BE2C (cell line): ENCODE measurements around the gene NEMP2.

Source experiments
- DNase-seq: peaks from one replicate; pipeline ENCODE4 v3.0.0-alpha.2; 2020
- H3K27me3 ChIP-seq: fragments of 250-450 bp; sonication (Bioruptor Pico); 2 replicates; pipeline ENCODE4 v1.5.1; 2020; ENCODE audit warnings: mild to moderate bottlenecking
- H3K36me3 ChIP-seq: fragments of 250-450 bp; sonication (Bioruptor Pico); 2 replicates; pipeline ENCODE4 v1.5.1; 2020; ENCODE audit warnings: mild to moderate bottlenecking
- H3K4me1 ChIP-seq: fragments of 250-450 bp; sonication (Bioruptor Pico); 2 replicates; pipeline ENCODE4 v1.5.1; 2020
- H3K4me3 ChIP-seq: 2 replicates; pipeline ENCODE4 v1.5.1; 2011; ENCODE audit warnings: low read depth, low read length
- H3K9me3 ChIP-seq: fragments of 250-450 bp; sonication (Bioruptor Pico); 2 replicates; pipeline ENCODE4 v1.5.1; 2020
- TF ChIP-seq, protein P1 (sequence below): IDR thresholded peaks from 2 replicates; pipeline ENCODE4 v1.5.1; 2012; ENCODE audit warnings: mild to moderate bottlenecking, low read depth, low read length

The NEMP2 gene

DNA sequence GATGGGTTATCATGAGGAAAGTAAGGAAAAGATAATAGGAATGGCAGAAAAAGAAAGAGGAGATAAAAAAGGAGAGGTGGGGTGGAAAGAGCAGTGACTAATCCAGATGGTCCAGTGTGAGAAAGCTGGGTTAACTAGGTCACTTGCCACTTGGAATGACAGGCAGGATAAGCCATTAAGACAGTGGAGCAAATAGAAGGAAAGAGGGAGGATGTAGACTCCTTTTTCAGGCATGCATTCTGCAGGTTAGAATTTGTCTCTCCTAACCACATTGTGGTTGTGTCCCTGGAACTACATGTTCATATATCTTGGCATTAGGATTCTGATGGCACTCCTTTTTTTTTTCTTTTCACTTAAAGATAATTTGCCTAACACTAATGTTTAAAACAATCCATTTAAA is 13.4 kb upstream of the NEMP2 start:
- no peak for DNase-seq

DNA sequence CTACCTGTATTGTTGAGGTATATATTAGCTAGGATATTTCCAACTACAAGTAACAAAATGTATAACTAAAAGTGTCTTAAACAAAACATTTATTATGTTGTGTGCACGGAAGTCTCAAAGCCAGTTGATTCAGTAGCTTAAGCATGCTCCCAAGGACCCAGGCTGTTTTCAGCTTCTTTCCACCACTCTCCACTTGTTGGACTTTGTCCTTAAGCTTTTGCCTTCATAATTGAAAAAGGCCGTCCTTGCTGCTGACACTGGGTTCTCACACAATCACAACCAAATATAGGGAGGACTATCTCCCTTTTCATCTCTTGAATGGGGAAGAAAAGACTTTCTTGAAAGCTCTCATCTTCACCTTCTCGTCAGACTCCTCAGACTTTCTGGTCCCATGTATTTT is 12.2 kb upstream of the NEMP2 start:
- no peaks in the 10 kb centered on the region for H3K36me3 ChIP-seq
- TF ChIP-seq, protein P1, sequence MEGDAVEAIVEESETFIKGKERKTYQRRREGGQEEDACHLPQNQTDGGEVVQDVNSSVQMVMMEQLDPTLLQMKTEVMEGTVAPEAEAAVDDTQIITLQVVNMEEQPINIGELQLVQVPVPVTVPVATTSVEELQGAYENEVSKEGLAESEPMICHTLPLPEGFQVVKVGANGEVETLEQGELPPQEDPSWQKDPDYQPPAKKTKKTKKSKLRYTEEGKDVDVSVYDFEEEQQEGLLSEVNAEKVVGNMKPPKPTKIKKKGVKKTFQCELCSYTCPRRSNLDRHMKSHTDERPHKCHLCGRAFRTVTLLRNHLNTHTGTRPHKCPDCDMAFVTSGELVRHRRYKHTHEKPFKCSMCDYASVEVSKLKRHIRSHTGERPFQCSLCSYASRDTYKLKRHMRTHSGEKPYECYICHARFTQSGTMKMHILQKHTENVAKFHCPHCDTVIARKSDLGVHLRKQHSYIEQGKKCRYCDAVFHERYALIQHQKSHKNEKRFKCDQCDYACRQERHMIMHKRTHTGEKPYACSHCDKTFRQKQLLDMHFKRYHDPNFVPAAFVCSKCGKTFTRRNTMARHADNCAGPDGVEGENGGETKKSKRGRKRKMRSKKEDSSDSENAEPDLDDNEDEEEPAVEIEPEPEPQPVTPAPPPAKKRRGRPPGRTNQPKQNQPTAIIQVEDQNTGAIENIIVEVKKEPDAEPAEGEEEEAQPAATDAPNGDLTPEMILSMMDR = no peak
- no peak for DNase-seq
- H3K4me3 ChIP-seq = no peak overlapping the region
- no peaks in the 10 kb centered on the region for H3K4me1 ChIP-seq
- no peaks in the 10 kb centered on the region for H3K27me3 ChIP-seq
- no peaks in the 10 kb centered on the region for H3K9me3 ChIP-seq

More for the DNA sequence above, 13.4 kb upstream of the NEMP2 start:
- TF ChIP-seq, protein P1 = no peak
- no peak overlapping the region for H3K4me3 ChIP-seq
- no peaks in the 10 kb centered on the region for H3K4me1 ChIP-seq
- H3K27me3 ChIP-seq = no peaks in the 10 kb centered on the region
- H3K36me3 ChIP-seq = no peaks in the 10 kb centered on the region
- no peaks in the 10 kb centered on the region for H3K9me3 ChIP-seq

DNA sequence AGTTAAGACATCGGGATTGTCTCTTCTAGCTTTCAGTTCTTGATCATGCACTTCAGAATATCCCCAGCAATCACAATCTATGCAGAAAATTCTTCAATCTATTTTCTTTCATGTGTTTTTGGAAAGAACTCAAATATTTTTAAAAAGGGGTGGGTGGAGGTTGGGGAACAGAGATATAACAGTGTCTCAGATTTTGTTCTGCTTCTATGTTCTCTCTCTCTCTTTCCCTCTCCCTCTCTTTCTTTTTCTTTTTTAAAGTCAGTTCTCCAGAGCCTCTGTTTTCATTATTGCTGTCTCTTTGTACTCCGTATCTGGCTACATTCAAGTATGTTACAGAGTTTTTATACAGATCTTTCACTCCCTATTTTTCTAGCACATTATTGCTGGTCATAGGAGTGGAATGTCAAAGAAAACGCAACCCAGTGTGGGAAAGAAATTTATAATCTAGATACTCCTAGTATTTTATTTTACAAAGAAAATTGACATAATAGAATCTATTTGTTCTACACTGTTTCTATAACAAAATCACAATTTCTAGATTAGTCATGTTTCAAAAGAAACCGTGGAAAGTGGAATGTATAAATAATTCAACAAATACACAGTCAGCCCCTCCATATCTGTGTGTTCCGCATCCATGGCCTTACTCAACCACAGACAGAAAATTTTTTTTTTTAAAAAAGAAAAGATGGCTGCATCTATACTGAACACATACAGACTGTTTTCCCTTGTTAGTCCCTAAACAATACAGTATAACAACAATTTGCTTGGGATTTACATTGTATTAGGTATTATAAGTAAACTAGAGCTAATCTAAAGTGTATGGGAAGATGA is 11.2 kb upstream of the NEMP2 start:
- no peaks in the 10 kb centered on the region for H3K36me3 ChIP-seq
- H3K9me3 ChIP-seq = no peaks in the 10 kb centered on the region
- no peaks in the 10 kb centered on the region for H3K4me1 ChIP-seq
- TF ChIP-seq, protein P1 = no peak
- no peaks in the 10 kb centered on the region for H3K27me3 ChIP-seq
- no peak overlapping the region for H3K4me3 ChIP-seq
- no peak for DNase-seq

DNA sequence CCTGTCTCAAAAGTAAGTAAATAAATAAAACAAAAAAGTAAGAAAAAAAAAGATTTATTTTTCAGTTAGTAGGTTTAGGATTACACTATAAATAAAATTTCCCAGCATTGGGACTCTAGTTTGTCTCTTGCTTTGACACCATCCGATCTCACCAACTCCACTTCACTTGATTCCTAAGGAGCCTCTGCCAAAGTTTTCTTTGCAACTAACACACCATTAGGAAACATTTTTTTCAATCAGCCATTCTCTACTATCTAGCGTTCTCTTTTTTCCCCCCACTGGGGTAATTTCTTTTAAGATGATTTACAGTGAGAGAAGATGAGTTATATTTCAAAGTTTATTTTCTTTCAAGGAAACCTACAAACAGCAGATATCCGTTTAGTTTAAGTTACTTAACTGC is 10.6 kb upstream of the NEMP2 start:
- no peaks in the 10 kb centered on the region for H3K36me3 ChIP-seq
- H3K9me3 ChIP-seq = no peaks in the 10 kb centered on the region
- no peak for DNase-seq
- no peak overlapping the region for H3K4me3 ChIP-seq
- TF ChIP-seq, protein P1 = no peak
- no peaks in the 10 kb centered on the region for H3K27me3 ChIP-seq
- no peaks in the 10 kb centered on the region for H3K4me1 ChIP-seq

DNA sequence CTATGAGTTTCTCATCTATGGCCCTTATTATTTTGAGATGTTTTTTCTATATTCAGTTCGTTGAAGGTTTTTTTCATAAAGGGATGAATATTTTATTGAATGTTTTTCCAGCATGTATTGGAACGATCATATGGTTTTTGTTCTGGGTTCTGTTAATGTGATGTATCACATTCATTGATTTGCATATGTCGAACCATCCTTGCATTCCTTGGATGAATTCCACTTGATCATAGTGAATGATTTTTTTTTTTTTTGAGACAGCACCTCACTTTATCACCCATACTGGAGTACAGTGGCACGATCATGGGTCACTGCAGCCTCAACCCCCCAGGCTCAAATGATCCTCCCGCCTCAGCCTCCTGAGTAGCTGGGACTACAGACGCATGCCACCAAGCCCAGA is 5.5 kb upstream of the NEMP2 start:
- H3K4me1 ChIP-seq = no peaks in the 10 kb centered on the region
- no peaks in the 10 kb centered on the region for H3K36me3 ChIP-seq
- no peak overlapping the region for H3K4me3 ChIP-seq
- H3K27me3 ChIP-seq = no peaks in the 10 kb centered on the region
- no peaks in the 10 kb centered on the region for H3K9me3 ChIP-seq
- no peak for DNase-seq
- TF ChIP-seq, protein P1 = no peak

DNA sequence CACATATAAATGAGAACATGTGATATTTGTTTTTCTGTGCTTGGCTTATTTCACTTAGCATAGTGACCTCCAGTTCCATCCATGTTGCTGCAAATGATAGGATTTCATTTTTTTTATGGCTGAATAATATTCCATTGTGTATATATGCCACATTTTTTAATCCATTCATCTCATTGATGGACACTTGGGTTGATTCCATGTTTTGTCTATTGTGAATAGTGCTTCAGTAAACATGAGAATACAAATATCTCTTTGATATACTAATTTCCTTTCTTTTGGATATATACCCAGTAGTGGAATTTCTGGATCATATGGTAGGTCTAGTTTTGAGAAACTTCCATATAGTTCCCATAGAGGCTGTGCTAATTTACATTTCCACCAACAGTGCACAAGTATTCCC is 3.7 kb upstream of the NEMP2 start:
- TF ChIP-seq, protein P1 = no peak
- H3K4me1 ChIP-seq = no peaks in the 10 kb centered on the region
- no peaks in the 10 kb centered on the region for H3K27me3 ChIP-seq
- H3K9me3 ChIP-seq = no peaks in the 10 kb centered on the region
- DNase-seq = no peak
- no peak overlapping the region for H3K4me3 ChIP-seq
- H3K36me3 ChIP-seq = no peaks in the 10 kb centered on the region
